ENCODE measurements around the gene HSPB6.

HSPB6 gene

DNA sequence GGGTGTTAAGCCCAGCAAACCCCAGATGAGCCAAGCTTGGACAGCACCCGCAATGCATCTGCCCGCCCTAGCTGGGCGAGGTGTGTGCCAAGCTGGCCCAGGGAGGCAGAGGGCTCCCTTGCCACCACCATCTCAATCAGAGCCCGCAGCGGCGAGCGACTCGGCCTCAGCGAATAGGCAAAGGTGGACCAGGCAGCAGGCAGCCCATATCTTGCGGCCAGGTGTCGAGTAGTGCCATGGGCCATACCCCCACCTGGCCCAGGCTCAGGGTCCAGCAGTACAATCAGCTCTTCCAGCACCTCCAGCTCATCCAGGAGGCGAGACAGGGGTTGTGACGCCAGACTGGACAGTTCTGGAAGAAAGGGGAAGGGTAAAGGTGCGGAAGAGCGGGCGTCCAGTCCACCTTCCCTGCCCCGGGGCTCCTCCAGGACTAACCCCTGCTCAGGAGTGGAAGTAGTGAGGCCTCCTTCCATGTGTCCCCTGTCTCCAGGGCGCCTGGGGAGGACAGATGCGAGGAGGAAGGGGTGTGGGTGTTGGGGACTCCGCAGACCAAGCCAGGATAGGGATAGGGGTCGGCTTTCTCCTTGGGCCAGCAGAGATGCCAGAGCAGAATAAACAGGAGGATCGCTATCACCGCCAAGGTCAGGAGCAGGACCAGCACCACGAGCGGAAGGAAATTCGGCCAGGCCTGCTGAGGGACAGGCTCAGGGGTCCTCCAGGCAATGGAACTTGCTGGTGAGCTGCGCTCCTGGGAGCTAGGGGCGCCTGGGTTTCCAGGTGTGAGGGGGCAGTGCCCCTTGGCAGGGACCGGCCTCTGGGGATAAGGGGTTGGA lies 17.3 kb downstream of the HSPB6 start:
- POLR2A ChIA-PET = interaction anchor here (0.8 to 1.7 kb wide), 4 partner anchors 9 to 17 kb away, joined by 3 to 6 read pairs (median 6); partner anchors contain the start of genes HSPB6 and LIN37
- peak overlapping the region; percentile 69 for H3K4me3 ChIP-seq (ENCODE audit: low read depth, low read length)
- no peak for DNase-seq (ENCODE audit: low read depth, low spot score)
- CTCF ChIA-PET = interaction anchor here (0.9 to 1.4 kb wide), 4 partner anchors 9 to 80 kb away, joined by 3 to 4 read pairs (median 3); partner anchors contain the start of gene LIN37
- TF ChIP-seq, protein P1, sequence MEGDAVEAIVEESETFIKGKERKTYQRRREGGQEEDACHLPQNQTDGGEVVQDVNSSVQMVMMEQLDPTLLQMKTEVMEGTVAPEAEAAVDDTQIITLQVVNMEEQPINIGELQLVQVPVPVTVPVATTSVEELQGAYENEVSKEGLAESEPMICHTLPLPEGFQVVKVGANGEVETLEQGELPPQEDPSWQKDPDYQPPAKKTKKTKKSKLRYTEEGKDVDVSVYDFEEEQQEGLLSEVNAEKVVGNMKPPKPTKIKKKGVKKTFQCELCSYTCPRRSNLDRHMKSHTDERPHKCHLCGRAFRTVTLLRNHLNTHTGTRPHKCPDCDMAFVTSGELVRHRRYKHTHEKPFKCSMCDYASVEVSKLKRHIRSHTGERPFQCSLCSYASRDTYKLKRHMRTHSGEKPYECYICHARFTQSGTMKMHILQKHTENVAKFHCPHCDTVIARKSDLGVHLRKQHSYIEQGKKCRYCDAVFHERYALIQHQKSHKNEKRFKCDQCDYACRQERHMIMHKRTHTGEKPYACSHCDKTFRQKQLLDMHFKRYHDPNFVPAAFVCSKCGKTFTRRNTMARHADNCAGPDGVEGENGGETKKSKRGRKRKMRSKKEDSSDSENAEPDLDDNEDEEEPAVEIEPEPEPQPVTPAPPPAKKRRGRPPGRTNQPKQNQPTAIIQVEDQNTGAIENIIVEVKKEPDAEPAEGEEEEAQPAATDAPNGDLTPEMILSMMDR (IDR thresholded peaks at IDR 0.05; ENCODE audit: insufficient read depth, low read length, missing control alignments) = no peak

GRCh38 chr19:35738887-35739229 lies 18.0 kb downstream of the HSPB6 start:
- TF ChIP-seq, protein P1 (IDR thresholded peaks at IDR 0.05; ENCODE audit: insufficient read depth, low read length, missing control alignments) = no peak
- no peak for DNase-seq (ENCODE audit: low read depth, low spot score)
- ChIA-PET POLR2A (no interaction called here), CTCF (no interaction called here)
- H3K4me3 ChIP-seq (ENCODE audit: low read depth, low read length) = no peak overlapping the region

- no peak for DNase-seq (ENCODE audit: low read depth, low spot score)
- ChIA-PET POLR2A (no interaction called here), CTCF (interaction anchor here (1.8 kb wide), 1 partner anchor 10 kb away, joined by 5 read pairs; no protein-coding TSS in a partner anchor)
- TF ChIP-seq, protein P1 (IDR thresholded peaks at IDR 0.05; ENCODE audit: insufficient read depth, low read length, missing control alignments) = no peak
- no peak overlapping the region for H3K4me3 ChIP-seq (ENCODE audit: low read depth, low read length)
Measured at GRCh38 chr19:35738021-35738886, 18.6 kb downstream of the HSPB6 start.

- CTCF ChIA-PET = interaction anchor here (0.7 to 1.8 kb wide), 4 partner anchors 9 to 194 kb away, joined by 3 to 5 read pairs (median 3); no protein-coding TSS in a partner anchor
Measured at GRCh38 chr19:35736913-35737886, 19.6 kb downstream of the HSPB6 start.

DNA sequence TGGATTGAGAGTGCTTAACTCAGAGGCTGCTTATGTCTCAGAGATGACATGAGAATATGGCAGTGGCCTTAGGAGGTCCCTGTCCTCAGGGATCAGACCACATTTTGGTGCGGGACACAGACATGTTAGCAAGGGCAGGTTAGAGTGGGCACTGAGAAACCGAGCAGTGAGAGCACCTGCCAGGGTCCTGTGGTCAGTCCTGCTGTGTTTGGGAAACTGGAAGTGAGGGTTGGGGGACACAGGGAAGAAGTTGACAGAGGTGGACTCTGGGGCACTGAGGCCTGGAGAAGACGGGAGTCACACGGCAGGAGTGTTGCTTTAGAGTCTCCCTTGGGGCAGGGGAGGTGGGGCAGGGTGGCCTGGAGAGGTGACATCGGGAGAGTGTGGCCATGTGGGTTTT lies 21.9 kb downstream of the HSPB6 start:
- no peak for DNase-seq (ENCODE audit: low read depth, low spot score)
- ChIA-PET CTCF (no interaction called here), POLR2A (no interaction called here)
- TF ChIP-seq, protein P1 (IDR thresholded peaks at IDR 0.05; ENCODE audit: insufficient read depth, low read length, missing control alignments) = no peak
- no peak overlapping the region for H3K4me3 ChIP-seq (ENCODE audit: low read depth, low read length)

More at GRCh38 chr19:35736913-35737886, 19.6 kb downstream of the HSPB6 start:
- DNase-seq (ENCODE audit: low read depth, low spot score) = no peak
- POLR2A ChIA-PET = no interaction called here
- no peak overlapping the region for H3K4me3 ChIP-seq (ENCODE audit: low read depth, low read length)
- TF ChIP-seq, protein P1 (IDR thresholded peaks at IDR 0.05; ENCODE audit: insufficient read depth, low read length, missing control alignments) = no peak

Measured in AG04449 (cell line).